Activated CD8-positive, alpha-beta T cell treated with anti-CD3 and anti-CD28 coated beads for 36 hours (primary cell): Measurements from ENCODE around the gene LRFN2. TPM values are rescaled to one million over a fixed set of nuclear protein-coding genes. Genes with fewer than 3 reads are reported as not detected.
A peak's percentile ranks its signal among the peaks of the same experiment; 100 is the strongest.

Experiments
- ATAC-seq: fragments of 200-7000 bp; cut with Tn5 transposase; one replicate; pipeline ENCODE4 v1.10.0; 2021; ENCODE audit warnings: mild to moderate bottlenecking, moderate library complexity
- CTCF ChIA-PET: fragments of 350-600 bp; sonication (Branson Sonifier 250); formaldehyde crosslinking; loops from one replicate; lab custom pipeline; 2021; ENCODE audit warnings: antibody characterized with exemption; lab: Charles Lee
- POLR2A ChIA-PET: fragments of 350-600 bp; sonication (Branson Sonifier 250); formaldehyde crosslinking; loops from one replicate; lab custom pipeline; 2021; ENCODE audit warnings: antibody characterized with exemption; lab: Charles Lee
- DNase-seq: peaks from one replicate; pipeline ENCODE4 v3.0.0-alpha.2; 2020
- H3K27ac Mint-ChIP-seq: one replicate; pipeline ENCODE4 v1.8.0; 2021; ENCODE audit warnings: mild to moderate bottlenecking, mixed read lengths
- H3K27me3 Mint-ChIP-seq: one replicate; pipeline ENCODE4 v1.8.0; 2021; ENCODE audit warnings: mixed read lengths
- H3K36me3 Mint-ChIP-seq: one replicate; pipeline ENCODE4 v1.8.0; 2021; ENCODE audit warnings: low read depth, mixed read lengths
- H3K4me1 Mint-ChIP-seq: one replicate; pipeline ENCODE4 v1.8.0; 2021; ENCODE audit warnings: low read depth, mixed read lengths
- H3K4me3 Mint-ChIP-seq: one replicate; pipeline ENCODE4 v1.8.0; 2021; ENCODE audit warnings: mild to moderate bottlenecking, moderate library complexity, mixed read lengths
- H3K9me3 Mint-ChIP-seq: one replicate; pipeline ENCODE4 v1.8.0; 2021; ENCODE audit warnings: mixed read lengths
- CTCF ChIP-seq: fragments of 200-600 bp; IDR thresholded peaks from one replicate; pipeline ENCODE4 v1.8.0; 2022; ENCODE audit warnings: antibody characterized with exemption, mild to moderate bottlenecking
- intact Hi-C: fragments of 100-400 bp; cut with micrococcal nuclease; formaldehyde crosslinking; loops from one replicate; pipeline ENCODE4 v1.10.0; 2022
- total RNA-seq, 2 experiments: library from RNA; stranded (reverse); gene quantifications; one replicate each; pipeline ENCODE4 v1.2.3, GENCODE V29; 2021

LRFN2 gene
- total RNA-seq, 2 experiments from 2014 or later = not detected

- intact Hi-C loops = no loop called here
- Mint-ChIP-seq H3K4me1 (no peaks in the 10 kb centered on the region), H3K4me3 (no peak overlapping the region), H3K27me3 (peaks cover 30% of the 10 kb centered on the region), H3K9me3 (no peaks in the 10 kb centered on the region), H3K27ac (no peak overlapping the region), H3K36me3 (no peaks in the 10 kb centered on the region)
- DNase-seq (no peak), ATAC-seq (no peak)
- ChIA-PET POLR2A (no interaction called here), CTCF (interaction anchor here (1.9 kb wide), 1 partner anchor 10 kb away, joined by 7 read pairs; the partner anchor contains the start of gene LRFN2)
- no peak for TF ChIP-seq CTCF
These were observed 10.1 kb upstream of the LRFN2 start for GRCh38 chr6:40597301-40597700.

- CTCF ChIA-PET = interaction anchor here (0.9 to 2.0 kb wide), 5 partner anchors 13 to 260 kb away, joined by 3 to 7 read pairs (median 5); no protein-coding TSS in a partner anchor
- intact Hi-C loops = no loop called here
- H3K27me3 Mint-ChIP-seq = peaks cover 35% of the 10 kb centered on the region
- POLR2A ChIA-PET = no interaction called here
- no peak overlapping the region for H3K27ac Mint-ChIP-seq
- H3K4me3 Mint-ChIP-seq = no peak overlapping the region
- H3K4me1 Mint-ChIP-seq = peaks cover 14% of the 10 kb centered on the region
- no peaks in the 10 kb centered on the region for H3K9me3 Mint-ChIP-seq
- H3K36me3 Mint-ChIP-seq = no peaks in the 10 kb centered on the region
- no peak for ATAC-seq
- DNase-seq = no peak
- no peak for TF ChIP-seq CTCF
These were observed 1.3 kb upstream of the LRFN2 start for GRCh38 chr6:40588480-40588879.

DNA sequence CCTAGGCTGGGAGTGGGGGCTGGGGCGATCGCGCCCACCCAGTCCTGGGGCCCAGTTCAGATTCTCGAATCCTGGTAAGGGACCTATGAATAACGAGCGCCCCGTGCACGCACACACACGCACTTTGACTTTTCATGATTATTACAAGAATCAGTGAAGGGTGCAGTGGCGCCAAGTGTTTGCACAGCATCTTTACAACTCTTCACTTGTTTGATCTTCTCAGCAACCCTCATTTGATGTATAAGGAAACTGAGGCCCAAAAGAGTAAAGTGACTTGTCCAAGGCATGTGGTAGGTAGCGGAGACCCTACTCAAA lies 863 bp upstream of the LRFN2 start:
- no peak overlapping the region for H3K27ac Mint-ChIP-seq

DNA sequence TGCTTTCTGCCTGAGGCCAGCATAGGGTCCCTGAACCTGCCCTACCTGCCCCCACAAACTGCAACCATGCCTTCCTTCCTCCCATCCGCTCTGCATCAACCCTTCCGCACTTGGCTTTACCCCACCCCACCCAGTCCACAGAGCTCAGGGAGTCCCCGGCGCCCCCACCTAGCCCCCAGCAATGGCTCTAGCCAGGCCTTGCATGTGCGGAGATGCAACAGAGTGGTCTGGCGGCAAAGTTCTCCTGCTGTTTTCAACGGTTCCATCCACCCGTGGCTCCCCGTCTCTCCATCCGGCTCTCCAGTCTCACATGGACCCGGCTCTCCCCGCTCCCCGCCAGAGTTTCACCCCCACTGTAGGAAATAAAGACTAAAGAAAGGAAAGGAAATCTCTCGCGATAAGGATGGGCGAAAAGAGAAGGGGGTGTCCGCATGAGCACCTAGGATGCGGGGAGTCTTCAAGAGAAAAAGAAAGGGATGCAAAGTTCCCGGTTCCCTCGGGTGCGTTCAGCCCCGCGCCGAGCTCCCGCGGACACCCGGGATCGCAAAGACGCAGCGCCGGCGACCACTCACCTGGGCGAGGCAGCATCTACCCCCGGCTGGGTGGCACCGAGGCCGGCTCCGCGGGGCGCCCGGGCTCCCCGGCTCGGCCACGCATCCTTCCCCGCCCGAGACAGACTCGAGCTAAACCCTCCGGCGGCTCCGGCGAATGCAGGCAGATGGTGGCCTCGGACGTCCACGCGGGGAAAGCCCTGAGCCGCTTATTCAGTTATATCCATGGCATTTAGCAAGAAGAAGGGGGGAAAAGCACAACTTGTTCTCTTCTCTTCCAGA lies 579 bp downstream of the LRFN2 start:
- peak overlapping the region; percentile 70 for H3K4me3 Mint-ChIP-seq
- H3K36me3 Mint-ChIP-seq = no peaks in the 10 kb centered on the region
- peaks cover 15% of the 10 kb centered on the region for H3K4me1 Mint-ChIP-seq
- DNase-seq (no peak), ATAC-seq (no peak)
- no peaks in the 10 kb centered on the region for H3K9me3 Mint-ChIP-seq
- ChIA-PET CTCF (interaction anchor here (0.6 to 2.0 kb wide), 10 partner anchors 11 to 258 kb away, joined by 3 to 7 read pairs (median 4); no protein-coding TSS in a partner anchor), POLR2A (interaction anchor here (0.6 kb wide), 1 partner anchor 141 kb away, joined by 3 read pairs; no protein-coding TSS in a partner anchor)
- no peak overlapping the region for H3K27ac Mint-ChIP-seq
- intact Hi-C loops = no loop called here
- TF ChIP-seq CTCF = no peak
- H3K27me3 Mint-ChIP-seq = peaks cover 35% of the 10 kb centered on the region

More for the DNA sequence above, 863 bp upstream of the LRFN2 start:
- Mint-ChIP-seq H3K4me3 (no peak overlapping the region), H3K27me3 (peaks cover 35% of the 10 kb centered on the region), H3K4me1 (peaks cover 15% of the 10 kb centered on the region), H3K36me3 (no peaks in the 10 kb centered on the region), H3K9me3 (no peaks in the 10 kb centered on the region)
- no peak for TF ChIP-seq CTCF
- intact Hi-C loops = no loop called here
- ATAC-seq (no peak), DNase-seq (no peak)
- POLR2A ChIA-PET = no interaction called here
- CTCF ChIA-PET = interaction anchor here (0.7 to 2.0 kb wide), 9 partner anchors 9 to 259 kb away, joined by 3 to 7 read pairs (median 5); no protein-coding TSS in a partner anchor

GRCh38 chr6:40585651-40586269 lies 1.4 kb downstream of the LRFN2 start:
- ChIA-PET POLR2A (no interaction called here), CTCF (interaction anchor here (1.7 kb wide), 1 partner anchor 15 kb away, joined by 4 read pairs; no protein-coding TSS in a partner anchor)
- intact Hi-C loops = no loop called here
- H3K36me3 Mint-ChIP-seq = no peaks in the 10 kb centered on the region
- ATAC-seq (no peak), DNase-seq (no peak)
- H3K27ac Mint-ChIP-seq = no peak overlapping the region
- no peak for TF ChIP-seq CTCF
- no peaks in the 10 kb centered on the region for H3K9me3 Mint-ChIP-seq
- H3K4me1 Mint-ChIP-seq = peaks cover 15% of the 10 kb centered on the region
- peaks cover 35% of the 10 kb centered on the region for H3K27me3 Mint-ChIP-seq
- peak overlapping the region; percentile 11 for H3K4me3 Mint-ChIP-seq
